A673 (cell line): ENCODE measurements around the gene HIVEP1. TPM values are rescaled to one million over a fixed set of nuclear protein-coding genes. Genes with fewer than 3 reads are reported as not detected.

Experiments used
- BruUV-seq: library from RNA; stranded (reverse); fragments of 400-500 nt; replicated peaks from 2 replicates; lab custom pipeline; 2021; lab: Mats Ljungman, UMichigan
- CTCF ChIA-PET: fragments of 300-600 bp; sonication (Branson Sonifier 250); formaldehyde crosslinking; loops from one replicate; lab custom pipeline; 2022; ENCODE audit warnings: antibody characterized with exemption; lab: Charles Lee
- POLR2A ChIA-PET: fragments of 300-600 bp; sonication (Branson Sonifier 250); formaldehyde crosslinking; loops from one replicate; lab custom pipeline; 2022; ENCODE audit warnings: antibody characterized with exemption; ENCODE audit not compliant: low non-redundant PET; lab: Charles Lee
- DNase-seq: peaks from one replicate; pipeline ENCODE4 v3.0.0-alpha.2; 2015; ENCODE audit warnings: low spot score
- H3K27ac ChIP-seq: fragments of 200-600 bp; sonication (generic); 2 replicates; pipeline ENCODE4 v1.5.1; 2016; ENCODE audit warnings: mixed run types, low read depth, mild to moderate bottlenecking, mixed read lengths, antibody characterized with exemption, low read length; ENCODE audit not compliant: poor library complexity, severe bottlenecking
- H3K27me3 ChIP-seq: fragments of 200-600 bp; sonication (generic); replicated peaks from 2 replicates; pipeline ENCODE4 v1.6.1; 2017; ENCODE audit warnings: mixed run types, low read depth, mild to moderate bottlenecking, mixed read lengths, antibody characterized with exemption, low read length; ENCODE audit not compliant: insufficient read depth, poor library complexity
- H3K36me3 ChIP-seq: fragments of 200-600 bp; sonication (generic); 2 replicates; pipeline ENCODE4 v1.6.1; 2016; ENCODE audit warnings: mixed run types, mild to moderate bottlenecking, mixed read lengths, antibody characterized with exemption, low read length; ENCODE audit not compliant: insufficient read depth, poor library complexity, severe bottlenecking
- H3K4me1 ChIP-seq: fragments of 200-600 bp; sonication (generic); 2 replicates; pipeline ENCODE4 v1.6.1; 2017; ENCODE audit warnings: mixed run types, mild to moderate bottlenecking, mixed read lengths, antibody characterized with exemption, low read length; ENCODE audit not compliant: insufficient read depth, poor library complexity, severe bottlenecking
- H3K4me3 ChIP-seq: fragments of 200-600 bp; sonication (generic); 2 replicates; pipeline ENCODE4 v1.5.1; 2016; ENCODE audit warnings: low read depth, mixed run types, mild to moderate bottlenecking, mixed read lengths, low read length; ENCODE audit not compliant: poor library complexity, severe bottlenecking
- H3K9me3 ChIP-seq: fragments of 200-600 bp; sonication (generic); 2 replicates; pipeline ENCODE4 v1.6.1; 2016; ENCODE audit warnings: mixed run types, low read depth, mild to moderate bottlenecking, mixed read lengths, antibody characterized with exemption, low read length; ENCODE audit not compliant: poor library complexity, severe bottlenecking
- EZH2 ChIP-seq: fragments of 200-600 bp; sonication (generic); IDR thresholded peaks from 2 replicates; pipeline ENCODE4 v1.6.1; 2017; ENCODE audit warnings: borderline replicate concordance, low read depth, mild to moderate bottlenecking, mixed read lengths, antibody characterized with exemption, low read length; ENCODE audit not compliant: poor library complexity, severe bottlenecking
- intact Hi-C: fragments of 100-400 bp; cut with micrococcal nuclease; formaldehyde crosslinking; loops from one replicate; pipeline ENCODE4 v1.10.0; 2022; ENCODE audit not compliant: unreplicated experiment
- total RNA-seq: library from RNA; stranded (reverse); gene quantifications from 2 replicates; pipeline ENCODE4 v1.2.3, GENCODE V29; 2021
- TF ChIP-seq, protein P1 (sequence below): fragments of 300-800, 200-600 bp; sonication (generic); conservative IDR thresholded peaks from 2 replicates; pipeline ENCODE4 v1.5.1; 2017; ENCODE audit warnings: low read depth, mild to moderate bottlenecking, antibody characterized with exemption, low read length, moderate library complexity, mixed read lengths

HIVEP1 gene
- total RNA-seq, 1 experiment from 2014 or later: 21.5 TPM

- POLR2A ChIA-PET: no interaction called here
- no peaks in the 10 kb centered on the region for H3K36me3 ChIP-seq
- intact Hi-C loops: no loop called here
- H3K4me3 ChIP-seq: no peak overlapping the region
- CTCF ChIA-PET: no interaction called here
- TF ChIP-seq, protein P1, sequence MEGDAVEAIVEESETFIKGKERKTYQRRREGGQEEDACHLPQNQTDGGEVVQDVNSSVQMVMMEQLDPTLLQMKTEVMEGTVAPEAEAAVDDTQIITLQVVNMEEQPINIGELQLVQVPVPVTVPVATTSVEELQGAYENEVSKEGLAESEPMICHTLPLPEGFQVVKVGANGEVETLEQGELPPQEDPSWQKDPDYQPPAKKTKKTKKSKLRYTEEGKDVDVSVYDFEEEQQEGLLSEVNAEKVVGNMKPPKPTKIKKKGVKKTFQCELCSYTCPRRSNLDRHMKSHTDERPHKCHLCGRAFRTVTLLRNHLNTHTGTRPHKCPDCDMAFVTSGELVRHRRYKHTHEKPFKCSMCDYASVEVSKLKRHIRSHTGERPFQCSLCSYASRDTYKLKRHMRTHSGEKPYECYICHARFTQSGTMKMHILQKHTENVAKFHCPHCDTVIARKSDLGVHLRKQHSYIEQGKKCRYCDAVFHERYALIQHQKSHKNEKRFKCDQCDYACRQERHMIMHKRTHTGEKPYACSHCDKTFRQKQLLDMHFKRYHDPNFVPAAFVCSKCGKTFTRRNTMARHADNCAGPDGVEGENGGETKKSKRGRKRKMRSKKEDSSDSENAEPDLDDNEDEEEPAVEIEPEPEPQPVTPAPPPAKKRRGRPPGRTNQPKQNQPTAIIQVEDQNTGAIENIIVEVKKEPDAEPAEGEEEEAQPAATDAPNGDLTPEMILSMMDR: no peak
- no peak for TF ChIP-seq EZH2
- H3K4me1 ChIP-seq: no peaks in the 10 kb centered on the region
- no peak for DNase-seq
- H3K27me3 ChIP-seq: no peaks in the 10 kb centered on the region
- H3K9me3 ChIP-seq: no peaks in the 10 kb centered on the region
- H3K27ac ChIP-seq: no peak overlapping the region
- BruUV-seq: no TSS peak
Measured at GRCh38 chr6:12111363-12111670, 99.2 kb downstream of the HIVEP1 start.

DNA sequence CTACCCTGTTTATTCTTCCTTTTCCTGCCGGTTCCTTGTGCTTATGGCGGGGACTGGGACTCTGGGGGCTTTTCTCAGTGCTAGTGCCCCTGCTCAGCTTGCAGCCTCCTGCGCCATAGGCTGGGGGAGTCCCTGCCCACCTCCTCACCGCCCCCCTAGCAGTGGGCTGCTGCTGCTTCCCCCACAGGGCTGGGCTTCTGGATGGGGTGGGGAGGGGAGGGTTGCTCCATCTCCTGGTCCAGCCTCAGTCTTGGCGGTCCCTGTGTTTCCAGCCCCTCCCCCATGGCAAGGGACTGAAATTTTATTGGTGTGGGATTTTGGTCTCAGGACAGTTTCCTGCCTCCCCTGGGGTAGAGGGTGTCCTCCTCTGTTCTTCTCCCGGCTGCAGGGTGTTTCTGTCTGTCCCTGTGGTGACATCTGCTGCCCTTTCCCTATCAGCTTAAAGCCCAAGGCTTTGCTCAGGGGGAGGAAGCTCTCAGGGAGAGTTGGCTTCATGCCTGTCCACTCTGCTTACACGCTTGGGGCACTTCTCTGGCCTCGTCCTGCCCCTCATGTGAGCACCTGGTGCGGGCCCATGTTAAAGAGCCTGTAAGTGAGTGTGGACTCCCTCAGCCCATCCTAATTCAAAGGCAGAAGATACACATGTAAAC is 100.6 kb downstream of the HIVEP1 start:
- TF ChIP-seq, protein P1: no peak
- no peak for TF ChIP-seq EZH2
- Histone ChIP-seq H3K4me1 (no peaks in the 10 kb centered on the region), H3K27me3 (no peaks in the 10 kb centered on the region), H3K9me3 (no peaks in the 10 kb centered on the region), H3K4me3 (no peak overlapping the region), H3K36me3 (no peaks in the 10 kb centered on the region), H3K27ac (no peak overlapping the region)
- ChIA-PET CTCF (no interaction called here), POLR2A (no interaction called here)
- DNase-seq: no peak
- intact Hi-C loops: no loop called here
- no TSS peak for BruUV-seq

GRCh38 chr6:12113190-12113577 is 101.1 kb downstream of the HIVEP1 start:
- no peak overlapping the region for H3K27ac ChIP-seq
- H3K36me3 ChIP-seq: no peaks in the 10 kb centered on the region
- H3K27me3 ChIP-seq: no peaks in the 10 kb centered on the region
- no peaks in the 10 kb centered on the region for H3K4me1 ChIP-seq
- intact Hi-C loops: no loop called here
- CTCF ChIA-PET: no interaction called here
- DNase-seq: no peak
- H3K4me3 ChIP-seq: no peak overlapping the region
- POLR2A ChIA-PET: no interaction called here
- BruUV-seq: no TSS peak
- H3K9me3 ChIP-seq: no peaks in the 10 kb centered on the region
- TF ChIP-seq, protein P1: no peak
- TF ChIP-seq EZH2: no peak
